ENCODE results near the gene ZNF417.
A peak's percentile ranks its signal among the peaks of the same experiment; 100 is the strongest.
"Not testable (repeated sequence)": the region's sequence is repeated elsewhere in the genome, so short reads cannot be mapped to it uniquely, and the experiment has no call there.

The ZNF417 gene

DNA sequence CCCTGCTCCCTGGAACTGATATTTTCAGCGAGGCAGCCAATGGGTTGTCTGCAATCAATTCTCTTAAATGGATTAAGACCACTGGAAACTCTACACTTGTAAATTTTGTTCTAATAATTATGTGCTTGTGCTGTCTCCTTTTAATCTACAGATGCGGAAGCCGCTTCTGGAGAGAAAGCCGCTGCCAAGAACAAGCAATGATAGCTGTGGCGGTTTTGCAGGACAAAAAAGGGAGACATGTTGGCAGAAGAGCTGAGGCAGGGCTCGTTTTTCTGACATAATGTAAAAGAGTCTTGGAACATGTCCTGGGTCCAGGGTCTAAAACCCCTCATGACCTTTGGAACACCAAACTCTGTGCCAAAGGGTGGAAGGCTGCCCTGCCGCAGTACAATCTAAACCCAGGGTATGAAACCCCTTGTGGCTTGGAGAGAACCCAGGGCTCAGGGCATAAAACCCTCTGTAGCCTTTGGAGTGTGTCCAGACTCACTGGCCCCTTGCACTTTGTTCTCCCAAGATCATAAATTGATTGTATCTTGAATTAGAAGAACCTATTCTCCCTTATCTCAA lies 12.7 kb downstream of the ZNF417 start:
- no peak for DNase-seq
- H3K4me1 ChIP-seq, result no peaks in the 10 kb centered on the region
- H3K27ac ChIP-seq, result no peak overlapping the region
- no peaks in the 10 kb centered on the region for H3K27me3 ChIP-seq
- peaks cover 32 to 62% (median 43%) of the 10 kb centered on the region in 3 donors for H3K36me3 ChIP-seq
- intact Hi-C loops (cut with DNase I; ENCODE audit: low total_unique reads), result no loop called here
- TF ChIP-seq, protein P1, sequence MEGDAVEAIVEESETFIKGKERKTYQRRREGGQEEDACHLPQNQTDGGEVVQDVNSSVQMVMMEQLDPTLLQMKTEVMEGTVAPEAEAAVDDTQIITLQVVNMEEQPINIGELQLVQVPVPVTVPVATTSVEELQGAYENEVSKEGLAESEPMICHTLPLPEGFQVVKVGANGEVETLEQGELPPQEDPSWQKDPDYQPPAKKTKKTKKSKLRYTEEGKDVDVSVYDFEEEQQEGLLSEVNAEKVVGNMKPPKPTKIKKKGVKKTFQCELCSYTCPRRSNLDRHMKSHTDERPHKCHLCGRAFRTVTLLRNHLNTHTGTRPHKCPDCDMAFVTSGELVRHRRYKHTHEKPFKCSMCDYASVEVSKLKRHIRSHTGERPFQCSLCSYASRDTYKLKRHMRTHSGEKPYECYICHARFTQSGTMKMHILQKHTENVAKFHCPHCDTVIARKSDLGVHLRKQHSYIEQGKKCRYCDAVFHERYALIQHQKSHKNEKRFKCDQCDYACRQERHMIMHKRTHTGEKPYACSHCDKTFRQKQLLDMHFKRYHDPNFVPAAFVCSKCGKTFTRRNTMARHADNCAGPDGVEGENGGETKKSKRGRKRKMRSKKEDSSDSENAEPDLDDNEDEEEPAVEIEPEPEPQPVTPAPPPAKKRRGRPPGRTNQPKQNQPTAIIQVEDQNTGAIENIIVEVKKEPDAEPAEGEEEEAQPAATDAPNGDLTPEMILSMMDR (IDR thresholded peaks at IDR 0.05), result peak in 1 of 2 experiments; percentile 2
- peaks cover 3 to 97% (median 77%) of the 10 kb centered on the region in 3 donors for H3K9me3 ChIP-seq
- H3K4me3 ChIP-seq, result no peak overlapping the region

DNA sequence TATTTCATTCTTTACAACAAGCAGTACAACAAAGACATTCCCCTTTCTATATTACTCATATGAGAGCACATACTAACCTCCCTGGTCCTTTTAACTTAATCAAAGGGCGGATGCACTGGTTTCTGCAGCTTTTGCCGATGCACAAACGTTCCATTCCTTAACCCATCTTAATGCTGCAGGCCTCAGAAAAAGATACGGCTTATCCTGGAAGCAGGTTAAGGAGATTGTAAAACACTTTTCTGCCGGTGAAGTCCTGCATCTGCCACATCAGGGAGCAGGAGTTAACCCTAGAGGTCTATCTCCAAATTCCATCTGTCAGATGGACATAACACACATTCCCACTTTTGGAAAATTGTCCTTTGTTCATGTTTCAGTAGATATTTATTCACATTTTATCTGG lies 16.1 kb downstream of the ZNF417 start:
- Histone ChIP-seq H3K27ac (no peak overlapping the region), H3K27me3 (no peaks in the 10 kb centered on the region)

DNA sequence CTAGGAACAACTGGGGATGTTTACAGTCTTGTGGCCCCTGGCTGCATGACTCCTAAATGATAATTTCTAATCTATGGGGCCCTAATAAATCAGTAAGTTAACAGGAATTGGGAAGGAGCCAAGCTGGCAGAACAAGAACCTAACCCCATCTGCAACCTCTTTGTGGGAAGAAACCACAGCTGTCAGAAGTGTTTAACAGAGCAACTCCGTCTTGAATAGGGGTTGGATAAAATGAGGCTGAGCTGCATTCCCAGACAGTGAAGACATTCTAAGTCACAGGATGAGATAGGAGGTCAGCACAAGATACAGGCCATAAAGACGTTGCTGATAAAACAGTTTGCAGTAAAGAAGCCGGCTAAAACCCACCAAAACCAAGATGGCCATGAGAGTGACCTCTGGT lies 25.7 kb downstream of the ZNF417 start:
- intact Hi-C loops (cut with DNase I; ENCODE audit: low total_unique reads); H3K27me3 ChIP-seq; H3K4me1 ChIP-seq; H3K27ac ChIP-seq; DNase-seq; H3K4me3 ChIP-seq: not testable (repeated sequence)
- Histone ChIP-seq H3K9me3 (peaks cover 0 to 78% (median 36%) of the 10 kb centered on the region in 3 donors), H3K36me3 (peaks cover 0 to 14% (median 7%) of the 10 kb centered on the region in 3 donors)

More for the DNA sequence above, 16.1 kb downstream of the ZNF417 start:
- TF ChIP-seq, protein P1 (IDR thresholded peaks at IDR 0.05), result no peak
- no peaks in the 10 kb centered on the region for H3K4me1 ChIP-seq
- intact Hi-C loops (cut with DNase I; ENCODE audit: low total_unique reads), result no loop called here
- peaks cover 3 to 78% (median 54%) of the 10 kb centered on the region in 3 donors for H3K9me3 ChIP-seq
- H3K36me3 ChIP-seq, result peaks cover 11 to 35% (median 18%) of the 10 kb centered on the region in 3 donors
- no peak for DNase-seq
- H3K4me3 ChIP-seq, result no peak overlapping the region

DNA sequence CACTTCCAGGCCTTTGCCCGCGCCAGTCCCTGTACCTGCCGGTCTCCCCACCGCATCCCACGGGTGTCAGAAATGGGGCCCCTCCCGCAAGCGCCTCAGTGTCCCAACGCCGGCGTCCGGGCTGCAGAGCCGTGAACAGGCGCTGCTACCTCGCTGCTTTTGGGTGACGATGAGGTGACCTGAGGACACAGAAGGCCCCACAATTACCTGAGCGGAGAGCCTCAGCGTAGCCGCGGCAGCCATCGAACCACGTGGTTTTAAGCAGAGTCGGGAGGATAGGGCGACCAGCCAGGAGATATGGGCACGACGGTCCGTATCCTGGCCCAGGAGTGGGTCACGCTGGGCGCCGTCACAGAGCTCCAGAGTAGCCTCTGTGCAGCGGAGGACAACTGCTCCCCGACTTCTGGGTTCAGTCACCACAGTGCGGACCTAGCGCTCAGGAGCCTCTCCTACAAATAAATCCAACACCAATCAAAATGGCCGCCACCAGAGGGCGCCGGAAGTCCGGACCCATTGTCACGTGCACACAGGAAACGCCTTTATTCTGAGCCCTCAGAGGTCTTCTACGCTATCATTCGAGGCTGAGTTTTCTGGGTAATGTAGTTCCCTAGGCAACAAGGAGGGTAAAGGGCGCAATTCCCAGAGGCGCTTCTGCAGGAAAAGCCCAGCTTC lies 27.7 kb downstream of the ZNF417 start, which contains the start of gene ZNF814:
TSS of gene ZNF814 (minus strand) at position 478 of the 672 bp plus-strand sequence. CDS start at position 243, 235 bp downstream.
- Histone ChIP-seq H3K4me3 (peak within 1 kb of the TSS; percentile 45 to 49), H3K27me3 (no peaks in the 10 kb centered on the region), H3K27ac (no peak within 1 kb of the TSS), H3K36me3 (peaks cover 13 to 33% (median 19%) of the 10 kb centered on the region in 3 donors), H3K4me1 (no peaks in the 10 kb centered on the region), H3K9me3 (peaks cover 0 to 81% (median 36%) of the 10 kb centered on the region in 3 donors)
- peak; percentile 58 to 77 for DNase-seq
- intact Hi-C loops (cut with DNase I; ENCODE audit: low total_unique reads), result no loop called here
- TF ChIP-seq, protein P1 (IDR thresholded peaks at IDR 0.05), result no peak

DNA sequence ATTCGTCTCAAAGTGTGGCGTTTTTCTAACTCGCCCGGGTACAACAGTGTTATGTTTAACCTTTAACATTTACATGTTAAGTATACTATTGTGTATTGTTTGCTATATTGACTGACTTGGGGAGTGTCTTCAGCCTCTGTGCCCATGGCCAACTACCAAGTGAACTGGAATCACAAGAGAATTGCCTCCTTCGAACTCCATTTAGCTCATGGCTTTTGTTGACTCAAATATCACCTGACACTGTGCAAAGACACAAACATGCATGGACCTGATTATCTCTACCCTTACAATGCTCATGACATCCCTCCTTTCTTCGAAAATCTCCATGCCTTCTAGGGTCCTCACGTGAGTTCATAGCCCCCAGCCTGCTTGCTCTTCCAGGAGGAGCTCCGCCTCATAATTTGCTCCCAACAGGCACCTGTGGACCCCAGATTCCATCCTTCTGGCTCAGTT lies 28.3 kb downstream of the ZNF417 start:
- DNase-seq, result no peak
- Histone ChIP-seq H3K4me3 (peak overlapping the region; percentile 45 to 49), H3K27ac (no peak overlapping the region), H3K27me3 (no peaks in the 10 kb centered on the region), H3K9me3 (peaks cover 0 to 81% (median 36%) of the 10 kb centered on the region in 3 donors), H3K36me3 (peaks cover 13 to 39% (median 25%) of the 10 kb centered on the region in 3 donors), H3K4me1 (no peaks in the 10 kb centered on the region)
- intact Hi-C loops (cut with DNase I; ENCODE audit: low total_unique reads), result no loop called here
- TF ChIP-seq, protein P1 (IDR thresholded peaks at IDR 0.05), result no peak

Data from tibial artery (tissue), 4 donors.